ENCODE measurements around the gene SLC4A3. TPM values are rescaled to one million over a fixed set of nuclear protein-coding genes. Genes with fewer than 3 reads are reported as not detected.

Gene SLC4A3
- polyA plus RNA-seq, 1 of the 3 experiments (the other 2 are of a cell fraction), result 12.3 TPM

DNA sequence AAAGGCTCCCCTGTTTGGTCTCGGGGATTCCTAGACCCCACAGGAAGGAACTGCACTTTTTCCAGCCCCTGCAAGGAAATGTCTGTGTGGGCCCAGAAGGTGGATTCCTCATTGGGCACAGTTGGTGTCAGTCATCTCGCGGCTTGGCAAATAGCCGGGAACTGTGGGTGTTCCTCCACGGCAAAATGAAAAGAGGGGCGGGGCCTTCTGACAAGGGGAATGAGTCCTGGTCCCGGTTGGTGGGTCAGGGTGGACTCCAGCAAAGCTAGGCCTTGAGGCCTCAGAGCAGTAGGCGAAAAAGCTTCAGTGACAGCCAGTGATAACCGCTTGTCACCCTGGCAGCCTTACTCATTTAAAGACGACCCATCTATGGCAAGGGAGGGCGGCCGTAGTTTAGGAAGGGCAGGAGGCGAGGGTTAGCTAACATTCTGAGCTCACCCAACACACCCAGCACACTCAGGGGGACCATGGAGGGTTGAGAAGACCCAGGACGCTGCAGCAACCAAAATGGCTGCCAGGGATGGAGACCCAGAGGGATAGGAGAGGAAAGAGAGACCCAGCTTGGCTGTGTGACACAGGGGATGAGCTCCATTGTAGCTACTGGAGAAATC is 16.5 kb downstream of the SLC4A3 start:
- Histone ChIP-seq H3K36me3 (replicated peaks in 1 of 2; ENCODE audit: control insufficient read depth in 1 of 2, insufficient read depth in 2 of 2, low read length in 1 of 2) (no peaks in the 10 kb centered on the region), H3K79me2 (ENCODE audit: insufficient read depth) (no peaks in the 10 kb centered on the region), H3K4me2 (no peak overlapping the region), H3K27ac (ENCODE audit: low read depth in 2 of 2, low read length in 1 of 2) (no peak overlapping the region), H3K4me1 (ENCODE audit: control insufficient read depth in 1 of 2, insufficient read depth in 2 of 2, low read depth in 1 of 2, low read length in 1 of 2) (peaks cover 13 to 20% of the 10 kb centered on the region in 2 experiments; a peak in 3 of 4 replicates), H2AFZ (ENCODE audit: low read depth) (no peak overlapping the region), H3K9me3 (no peaks in the 10 kb centered on the region), H3K9ac (no peak overlapping the region), H3K9me2 (no peaks in the 10 kb centered on the region), H4K20me1 (ENCODE audit: insufficient read depth) (no peaks in the 10 kb centered on the region), H3K27me3 (ENCODE audit: insufficient read depth) (no peaks in the 10 kb centered on the region; the same call in 1 of the 2 replicates), H3F3A (replicated peaks; ENCODE audit: insufficient read depth) (peaks cover 10% of the 10 kb centered on the region), H3K4me3 (ENCODE audit: low read depth in 2 of 2, low read length in 1 of 2) (no peak overlapping the region)
- CTCF ChIA-PET, result interaction anchor here (0.7 to 7.3 kb wide), 15 partner anchors 12 to 366 kb away, joined by 3 to 95 read pairs (median 13); partner anchors contain the start of genes CHPF, INHA, OBSL1 and SLC4A3
- POLR2A ChIA-PET, result no interaction called here
- no peak for DNase-seq
- WGBS (ENCODE audit: low lambda C conversion rate), result 92% methylated on average over 13 of the region's 14 CpGs
- TF ChIP-seq RFX5 (IDR thresholded peaks at IDR 0.05; ENCODE audit: low read length), result no peak
- TF ChIP-seq, protein P1, sequence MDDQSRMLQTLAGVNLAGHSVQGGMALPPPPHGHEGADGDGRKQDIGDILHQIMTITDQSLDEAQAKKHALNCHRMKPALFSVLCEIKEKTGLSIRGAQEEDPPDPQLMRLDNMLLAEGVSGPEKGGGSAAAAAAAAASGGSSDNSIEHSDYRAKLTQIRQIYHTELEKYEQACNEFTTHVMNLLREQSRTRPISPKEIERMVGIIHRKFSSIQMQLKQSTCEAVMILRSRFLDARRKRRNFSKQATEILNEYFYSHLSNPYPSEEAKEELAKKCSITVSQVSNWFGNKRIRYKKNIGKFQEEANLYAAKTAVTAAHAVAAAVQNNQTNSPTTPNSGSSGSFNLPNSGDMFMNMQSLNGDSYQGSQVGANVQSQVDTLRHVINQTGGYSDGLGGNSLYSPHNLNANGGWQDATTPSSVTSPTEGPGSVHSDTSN (IDR thresholded peaks at IDR 0.05), result peak; percentile 46; the same call in 1 of the 2 replicates

DNA sequence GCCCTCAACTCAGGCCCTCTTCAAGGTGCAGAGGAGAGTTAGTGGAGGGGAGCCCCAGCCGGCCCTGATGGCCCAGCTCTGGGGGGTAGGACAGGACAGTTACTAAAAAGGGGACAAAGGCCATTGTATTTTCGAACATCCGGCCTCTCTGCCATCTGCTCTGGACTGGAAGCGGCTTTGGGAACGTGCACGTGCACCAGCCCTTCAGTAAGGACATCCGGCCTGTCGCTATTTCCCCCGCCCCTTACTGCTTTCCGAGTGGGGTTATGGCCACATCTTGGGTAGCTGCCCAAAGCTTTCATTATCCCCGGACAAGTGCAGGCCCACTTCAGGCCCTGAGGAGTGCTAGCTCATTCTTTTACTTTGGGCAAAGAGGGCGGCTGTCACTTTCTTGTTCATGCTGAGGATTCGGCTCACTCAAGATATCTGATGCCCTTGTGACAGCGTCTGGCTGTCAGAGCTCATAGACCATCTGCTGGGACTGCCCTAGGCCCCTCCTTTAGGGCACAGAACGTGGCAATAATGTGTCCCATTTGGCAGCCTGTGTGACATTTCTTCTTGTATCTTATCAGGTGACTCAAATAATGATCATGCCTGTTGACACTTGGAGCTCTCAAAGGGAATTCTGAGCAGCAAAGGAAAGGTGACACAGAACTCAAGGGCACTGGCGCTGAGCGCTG is 17.5 kb downstream of the SLC4A3 start:
- Histone ChIP-seq H3K36me3 (replicated peaks in 1 of 2; ENCODE audit: control insufficient read depth in 1 of 2, insufficient read depth in 2 of 2, low read length in 1 of 2) (no peaks in the 10 kb centered on the region), H2AFZ (ENCODE audit: low read depth) (no peak overlapping the region), H3K9me3 (no peaks in the 10 kb centered on the region), H3K4me3 (ENCODE audit: low read depth in 2 of 2, low read length in 1 of 2) (no peak overlapping the region), H3F3A (replicated peaks; ENCODE audit: insufficient read depth) (peaks cover 10% of the 10 kb centered on the region), H3K4me1 (ENCODE audit: control insufficient read depth in 1 of 2, insufficient read depth in 2 of 2, low read depth in 1 of 2, low read length in 1 of 2) (peaks cover 13 to 20% of the 10 kb centered on the region in 2 experiments; a peak in 3 of 4 replicates), H3K27ac (ENCODE audit: low read depth in 2 of 2, low read length in 1 of 2) (peak overlapping the region in 1 of 2 experiments; percentile 44; a peak in 2 of 4 replicates), H3K79me2 (ENCODE audit: insufficient read depth) (no peaks in the 10 kb centered on the region), H3K4me2 (peak overlapping the region; percentile 52; the same call in 1 of the 2 replicates), H4K20me1 (ENCODE audit: insufficient read depth) (no peaks in the 10 kb centered on the region), H3K9me2 (no peaks in the 10 kb centered on the region), H3K9ac (no peak overlapping the region), H3K27me3 (ENCODE audit: insufficient read depth) (no peaks in the 10 kb centered on the region; the same call in 1 of the 2 replicates)
- 75% methylated on average over 12 of the region's 17 CpGs for WGBS (ENCODE audit: low lambda C conversion rate)
- TF ChIP-seq, protein P2, sequence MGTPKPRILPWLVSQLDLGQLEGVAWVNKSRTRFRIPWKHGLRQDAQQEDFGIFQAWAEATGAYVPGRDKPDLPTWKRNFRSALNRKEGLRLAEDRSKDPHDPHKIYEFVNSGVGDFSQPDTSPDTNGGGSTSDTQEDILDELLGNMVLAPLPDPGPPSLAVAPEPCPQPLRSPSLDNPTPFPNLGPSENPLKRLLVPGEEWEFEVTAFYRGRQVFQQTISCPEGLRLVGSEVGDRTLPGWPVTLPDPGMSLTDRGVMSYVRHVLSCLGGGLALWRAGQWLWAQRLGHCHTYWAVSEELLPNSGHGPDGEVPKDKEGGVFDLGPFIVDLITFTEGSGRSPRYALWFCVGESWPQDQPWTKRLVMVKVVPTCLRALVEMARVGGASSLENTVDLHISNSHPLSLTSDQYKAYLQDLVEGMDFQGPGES (IDR thresholded peaks at IDR 0.05; ENCODE audit: low read depth, low read length), result no peak
- TF ChIP-seq EZH2phosphoT487 (IDR thresholded peaks at IDR 0.05; ENCODE audit: borderline replicate concordance, low read depth) (no peak), YY1 (IDR thresholded peaks at IDR 0.05; ENCODE audit: low read depth) (no peak), FOXM1 (IDR thresholded peaks at IDR 0.05; ENCODE audit: low read depth) (no peak), RFX5 (IDR thresholded peaks at IDR 0.05; ENCODE audit: low read length) (no peak), JUND (IDR thresholded peaks at IDR 0.05) (no peak), GABPA (IDR thresholded peaks at IDR 0.05; ENCODE audit: low read depth) (no peak), SIN3A (IDR thresholded peaks at IDR 0.05; ENCODE audit: borderline replicate concordance, low read depth, low read length) (no peak), SMC3 (IDR thresholded peaks at IDR 0.05; ENCODE audit: low read depth, low read length) (no peak), GATA2 (CRISPR knock-in tag; IDR thresholded peaks at IDR 0.05) (no peak), MXI1 (IDR thresholded peaks at IDR 0.05; ENCODE audit: low read depth, low read length) (no peak), NFIC (IDR thresholded peaks at IDR 0.05; ENCODE audit: borderline replicate concordance) (no peak), TAF1 (IDR thresholded peaks at IDR 0.05; ENCODE audit: borderline replicate concordance, low read depth, low read length) (no peak)
- TF ChIP-seq, protein P3, sequence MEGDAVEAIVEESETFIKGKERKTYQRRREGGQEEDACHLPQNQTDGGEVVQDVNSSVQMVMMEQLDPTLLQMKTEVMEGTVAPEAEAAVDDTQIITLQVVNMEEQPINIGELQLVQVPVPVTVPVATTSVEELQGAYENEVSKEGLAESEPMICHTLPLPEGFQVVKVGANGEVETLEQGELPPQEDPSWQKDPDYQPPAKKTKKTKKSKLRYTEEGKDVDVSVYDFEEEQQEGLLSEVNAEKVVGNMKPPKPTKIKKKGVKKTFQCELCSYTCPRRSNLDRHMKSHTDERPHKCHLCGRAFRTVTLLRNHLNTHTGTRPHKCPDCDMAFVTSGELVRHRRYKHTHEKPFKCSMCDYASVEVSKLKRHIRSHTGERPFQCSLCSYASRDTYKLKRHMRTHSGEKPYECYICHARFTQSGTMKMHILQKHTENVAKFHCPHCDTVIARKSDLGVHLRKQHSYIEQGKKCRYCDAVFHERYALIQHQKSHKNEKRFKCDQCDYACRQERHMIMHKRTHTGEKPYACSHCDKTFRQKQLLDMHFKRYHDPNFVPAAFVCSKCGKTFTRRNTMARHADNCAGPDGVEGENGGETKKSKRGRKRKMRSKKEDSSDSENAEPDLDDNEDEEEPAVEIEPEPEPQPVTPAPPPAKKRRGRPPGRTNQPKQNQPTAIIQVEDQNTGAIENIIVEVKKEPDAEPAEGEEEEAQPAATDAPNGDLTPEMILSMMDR (IDR thresholded peaks at IDR 0.05), result no peak
- TF ChIP-seq, protein P1 (IDR thresholded peaks at IDR 0.05), result no peak
- DNase-seq, result no peak
- ChIA-PET CTCF (interaction anchor here (0.6 to 7.3 kb wide), 13 partner anchors 9 to 169 kb away, joined by 3 to 95 read pairs (median 4); partner anchors contain the start of gene OBSL1), POLR2A (no interaction called here)
